Stimulated activated CD8-positive, alpha-beta memory T cell treated with anti-CD3 and anti-CD28 coated beads, Interleukin-15, amount 100 ng/mL, for 4 hours (primary cell): ENCODE results near the gene ATRAID.
A peak's percentile ranks its signal among the peaks of the same experiment; 100 is the strongest.
"Not testable (repeated sequence)": the region's sequence is repeated elsewhere in the genome, so short reads cannot be mapped to it uniquely, and the experiment has no call there.

ENCODE experiments used
- DNase-seq, 2 donors: peaks; one replicate each; pipeline ENCODE4 v3.0.0-alpha.2; 2020; ENCODE audit warnings: low read depth in 2 of 2

The ATRAID gene

DNA sequence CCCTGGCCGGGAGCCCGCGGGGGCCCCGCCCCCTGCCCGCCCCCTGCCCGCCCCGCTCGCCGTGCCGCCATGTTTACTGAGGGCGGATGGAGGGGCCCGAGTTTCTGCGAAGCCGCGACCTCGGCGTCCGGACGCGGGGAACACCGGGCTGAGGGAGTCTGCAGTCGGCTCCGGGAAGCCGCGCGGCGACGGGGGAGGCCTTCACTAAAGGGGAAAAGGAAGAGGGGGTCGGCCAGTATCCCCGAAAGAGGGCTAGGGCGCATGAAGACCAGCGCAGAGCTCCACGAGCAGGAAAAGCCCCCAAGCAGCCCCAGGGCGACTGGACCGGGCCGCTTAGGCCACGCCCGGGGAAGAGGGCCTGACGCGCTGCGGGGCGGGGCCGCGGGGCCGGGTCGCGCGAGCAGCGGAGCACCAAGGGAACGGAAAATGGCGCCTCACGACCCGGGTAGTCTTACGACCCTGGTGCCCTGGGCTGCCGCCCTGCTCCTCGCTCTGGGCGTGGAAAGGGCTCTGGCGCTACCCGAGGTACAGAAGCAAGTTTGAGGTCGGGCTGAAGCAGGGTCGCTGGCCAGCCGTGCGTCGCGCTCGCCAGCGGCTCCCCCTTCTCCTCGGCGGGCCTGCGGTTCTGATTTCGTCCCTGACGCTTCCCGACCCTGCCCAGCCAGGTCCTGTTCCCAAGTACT is at the start of gene ATRAID, which contains the start of gene SLC5A6:
Gene ATRAID, plus strand, starts transcription at position 99 of the 683 bp plus-strand sequence. Its CDS starts 328 bp downstream, at position 427.
Gene SLC5A6, minus strand, starts transcription at position 326 of the 683 bp plus-strand sequence. CDS start 4,618 bp downstream, outside the sequence.
- peak; percentile 74 to 79 for DNase-seq

- no peak for DNase-seq
These were observed 49.4 kb upstream of the ATRAID start for GRCh38 chr2:27162151-27163121.

- DNase-seq, result no peak
These were observed 46.7 kb upstream of the ATRAID start for GRCh38 chr2:27164960-27165763.

DNA sequence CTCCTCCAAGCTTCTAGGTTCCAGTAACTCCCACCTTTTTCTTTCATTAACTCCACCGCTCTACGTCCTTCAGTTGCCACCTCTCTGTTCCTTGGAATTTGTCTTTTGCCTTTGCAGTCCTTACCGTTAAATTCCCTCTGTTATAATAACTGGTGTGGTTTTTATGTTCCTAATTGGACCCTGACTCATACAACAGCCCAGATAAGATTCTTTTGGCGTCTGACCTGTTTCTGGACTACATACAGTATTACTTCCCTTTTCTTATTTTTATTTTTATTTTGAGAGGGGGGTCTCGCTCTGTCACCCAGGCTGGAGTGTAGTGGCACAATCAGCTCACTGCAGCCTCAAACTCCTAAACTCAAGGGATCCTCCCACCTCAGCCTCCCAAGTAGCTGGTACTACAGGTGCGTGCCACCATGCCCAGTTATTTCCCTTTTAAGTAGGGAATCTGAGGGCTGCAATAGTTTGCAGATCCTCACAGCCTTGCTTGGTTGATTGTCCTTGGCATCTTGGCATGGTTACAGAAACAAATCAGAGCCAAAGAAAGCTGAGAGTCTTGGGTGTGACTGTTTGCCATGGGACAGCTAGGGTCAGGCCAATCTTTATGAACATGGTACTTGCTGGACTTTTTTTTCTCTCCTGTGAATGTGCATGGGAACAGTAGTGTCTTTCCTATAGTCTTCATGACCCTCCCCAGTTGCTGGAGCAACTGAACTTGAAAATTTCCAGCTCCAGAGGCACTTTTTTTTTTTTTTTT is 41.1 kb upstream of the ATRAID start:
- no peak for DNase-seq

- no peak for DNase-seq
These were observed 40.4 kb upstream of the ATRAID start for GRCh38 chr2:27171351-27171848.

GRCh38 chr2:27174638-27175037 is 37.2 kb upstream of the ATRAID start:
- no peak for DNase-seq

DNA sequence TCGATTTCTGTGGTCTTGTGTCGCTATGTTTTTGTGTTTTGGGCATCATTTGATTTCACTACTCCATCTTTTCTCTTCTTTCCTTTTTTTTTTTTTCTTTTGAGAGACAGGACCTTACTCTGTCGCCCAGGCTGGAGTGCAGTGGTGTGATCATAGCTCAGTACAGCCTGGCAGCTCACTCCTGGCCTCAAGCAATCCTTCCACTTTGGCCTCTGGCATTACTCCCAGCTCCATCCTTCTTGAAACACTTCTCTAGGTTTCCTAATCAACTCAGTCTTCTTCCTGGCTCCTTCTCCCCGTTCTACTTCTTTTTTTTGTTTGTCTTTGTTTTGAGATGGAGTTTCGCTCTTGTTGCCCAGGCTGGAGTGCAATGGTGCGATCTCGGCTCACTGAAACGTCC is 36.5 kb upstream of the ATRAID start:
- no peak for DNase-seq

- DNase-seq, result not testable (repeated sequence)
These were observed 36.1 kb upstream of the ATRAID start for GRCh38 chr2:27175781-27176180.

GRCh38 chr2:27177441-27178351 is 34.1 kb upstream of the ATRAID start:
- DNase-seq, result no peak

GRCh38 chr2:27178469-27178868 is 33.4 kb upstream of the ATRAID start:
- DNase-seq, result no peak

DNA sequence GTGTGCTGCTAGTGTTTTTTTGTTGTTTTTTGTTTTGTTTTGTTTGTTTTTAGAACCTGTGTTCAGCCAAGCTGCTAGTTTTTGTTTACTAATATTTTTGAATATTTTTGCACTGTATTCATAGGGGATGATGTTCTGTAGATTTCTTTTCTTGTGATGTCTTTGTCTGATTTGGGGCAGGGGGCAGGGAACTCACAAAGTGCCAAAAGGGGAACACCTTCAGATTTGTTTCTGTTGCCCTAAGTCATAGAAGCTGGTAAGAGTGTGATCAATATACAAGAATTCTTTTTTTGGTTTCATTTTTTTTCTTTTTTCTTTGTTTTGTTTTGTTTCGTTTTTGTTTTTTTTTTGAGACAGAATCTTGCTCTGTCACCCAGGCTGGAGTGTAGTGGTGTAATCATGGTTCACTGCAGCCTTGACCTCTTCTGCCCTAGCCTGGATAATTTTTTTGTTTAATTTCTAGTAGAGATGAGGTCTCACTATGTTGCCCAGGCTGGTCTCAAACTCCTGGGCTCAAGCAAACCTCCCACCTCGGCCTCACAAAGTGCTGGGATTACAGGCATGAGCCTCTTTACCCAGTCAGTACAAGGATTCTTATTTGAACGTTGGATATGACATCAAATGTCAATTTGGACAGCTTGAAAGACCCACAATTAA is 32.4 kb upstream of the ATRAID start:
- DNase-seq, result no peak

GRCh38 chr2:27182346-27182745 is 29.5 kb upstream of the ATRAID start:
- no peak for DNase-seq

DNA sequence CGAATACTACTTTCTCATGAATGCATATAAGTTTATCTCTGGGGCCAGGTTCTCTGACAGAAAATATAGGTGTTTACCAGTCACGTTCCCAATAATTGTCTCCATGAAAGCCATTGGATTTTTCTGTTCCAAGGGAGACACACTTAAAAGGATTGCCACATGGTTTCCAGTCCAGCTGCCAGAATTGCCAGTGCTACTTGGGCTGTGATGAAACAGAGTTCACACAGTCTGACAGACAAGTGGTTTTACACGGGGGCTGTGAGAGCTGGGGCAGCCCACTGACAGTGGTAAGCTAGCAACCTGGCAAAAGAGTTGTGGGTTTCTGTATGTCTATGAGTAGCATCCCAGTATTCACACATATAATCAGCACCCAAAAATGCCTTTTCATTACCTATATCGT is 27.7 kb upstream of the ATRAID start:
- no peak for DNase-seq

DNA sequence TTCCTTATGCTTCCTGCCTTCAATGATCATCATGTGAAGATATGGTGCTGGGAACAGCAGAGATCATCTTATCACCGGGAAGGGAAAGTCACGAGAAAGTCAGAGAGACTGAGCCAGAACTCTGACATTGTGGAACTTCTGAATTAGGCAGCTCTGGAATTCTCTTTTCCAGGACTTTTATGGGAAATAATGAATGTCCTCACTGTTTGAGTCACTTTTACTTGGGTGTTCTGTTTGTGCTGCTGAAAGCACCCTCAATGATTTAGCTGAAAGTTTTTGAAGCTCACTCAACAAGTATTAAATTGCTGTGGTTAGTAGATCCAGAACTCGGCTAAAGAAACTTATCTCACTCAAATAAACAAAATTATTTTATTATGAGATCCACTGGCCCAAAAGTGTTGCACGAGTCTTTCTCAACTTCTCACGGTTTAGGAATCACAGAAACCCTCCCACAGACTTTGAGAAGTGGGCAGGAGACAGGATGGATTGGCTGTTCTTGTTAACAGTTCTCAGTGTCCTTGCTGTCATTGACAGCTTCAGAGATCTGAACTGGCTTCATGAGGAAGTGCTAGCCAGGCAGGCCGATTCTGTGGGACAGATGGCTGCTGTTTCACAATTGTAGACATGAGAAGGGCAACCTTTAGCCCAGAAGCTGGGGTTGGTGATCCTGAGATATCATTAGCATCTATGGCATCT is 26.4 kb upstream of the ATRAID start:
- DNase-seq, result no peak

DNA sequence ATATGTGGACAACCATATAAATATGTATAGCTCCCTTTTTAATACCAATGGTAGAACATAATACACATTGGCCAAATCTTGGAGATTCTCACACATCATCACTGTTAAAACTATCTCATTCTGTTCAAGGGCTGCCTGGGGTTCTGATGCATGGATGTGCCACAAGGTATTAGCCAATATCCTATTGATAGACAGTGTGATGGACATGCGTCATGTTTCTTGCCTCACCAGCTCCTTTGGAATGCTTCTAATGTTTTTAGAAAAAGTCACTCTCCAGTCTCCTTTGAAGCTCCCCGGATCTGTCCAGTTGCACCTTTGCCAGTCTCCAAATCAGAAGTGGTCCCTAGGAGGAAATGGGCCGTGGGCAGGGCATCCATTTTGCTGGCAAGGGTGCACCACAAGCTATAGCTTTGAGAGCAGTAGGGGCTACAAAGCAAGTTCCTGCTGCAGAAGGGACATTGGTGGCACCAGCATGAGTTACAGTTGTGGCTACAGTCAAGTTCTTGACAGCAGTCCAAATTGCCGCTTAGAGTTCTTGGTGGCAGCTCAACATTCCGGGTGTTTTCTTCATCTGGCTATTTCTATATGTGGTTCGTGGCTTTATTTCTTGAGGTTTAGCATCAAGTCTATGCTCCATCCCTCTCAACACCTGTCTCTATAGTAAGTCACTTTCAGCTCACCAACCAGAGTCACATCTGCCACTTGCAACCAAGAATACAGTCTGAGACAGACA is 25.1 kb upstream of the ATRAID start:
- no peak for DNase-seq

- no peak for DNase-seq
These were observed 21.9 kb upstream of the ATRAID start for GRCh38 chr2:27189989-27190388.

- DNase-seq, result peak in 1 of 2 donors; percentile 8
These were observed 20.6 kb upstream of the ATRAID start for GRCh38 chr2:27191070-27191829.
